Kidney epithelial cell (primary cell): ENCODE data around the gene USP13. TPM values are rescaled to one million over a fixed set of nuclear protein-coding genes. Genes with fewer than 3 reads are reported as not detected.
"Not testable (repeated sequence)": the region's sequence is repeated elsewhere in the genome, so short reads cannot be mapped to it uniquely, and the experiment has no call there.

Experiments used
- DNase-seq: peaks from one replicate; pipeline ENCODE4 v3.0.0-alpha.2; 2010; ENCODE audit warnings: low read depth
- H3K27me3 ChIP-seq: 2 replicates; pipeline ENCODE4 v1.6.0; 2011; ENCODE audit warnings: low read length; ENCODE audit not compliant: control insufficient read depth, insufficient read depth
- H3K36me3 ChIP-seq: 2 replicates; pipeline ENCODE4 v1.5.1; 2011; ENCODE audit warnings: low read length; ENCODE audit not compliant: control insufficient read depth, insufficient read depth
- H3K4me3 ChIP-seq: 2 replicates; pipeline ENCODE4 v1.5.1; 2011; ENCODE audit warnings: low read depth, mild to moderate bottlenecking, control low read depth, low read length
- CTCF ChIP-seq: IDR thresholded peaks from 2 replicates; pipeline ENCODE4 v1.5.1; 2011; ENCODE audit warnings: mild to moderate bottlenecking, moderate library complexity, low read length, control low read depth, inconsistent platforms; ENCODE audit not compliant: insufficient read depth, poor library complexity, severe bottlenecking
- total RNA-seq: library from RNA; depleted of rRNA; stranded (reverse); fragments of >200 nt; gene quantifications from 2 replicates; pipeline ENCODE4 v1.2.3, GENCODE V29; 2015

The USP13 gene
- total RNA-seq, 1 donor from 2014 or later = 6.4 TPM

GRCh38 chr3:179681492-179682263, 28.8 kb downstream of the USP13 start:
- DNase-seq = no peak
- H3K27me3 ChIP-seq = no peaks in the 10 kb centered on the region
- no peak overlapping the region for H3K4me3 ChIP-seq
- no peak for TF ChIP-seq CTCF
- no peaks in the 10 kb centered on the region for H3K36me3 ChIP-seq

GRCh38 chr3:179682426-179683080, 29.7 kb downstream of the USP13 start:
- no peaks in the 10 kb centered on the region for H3K36me3 ChIP-seq
- H3K27me3 ChIP-seq = no peaks in the 10 kb centered on the region
- H3K4me3 ChIP-seq = no peak overlapping the region
- no peak for DNase-seq
- TF ChIP-seq CTCF = no peak

GRCh38 chr3:179683286-179683685, 30.4 kb downstream of the USP13 start:
- not testable (repeated sequence) for DNase-seq, H3K27me3 ChIP-seq, H3K4me3 ChIP-seq, H3K36me3 ChIP-seq

- Histone ChIP-seq H3K36me3 (no peaks in the 10 kb centered on the region), H3K27me3 (no peaks in the 10 kb centered on the region)
- no peak for TF ChIP-seq CTCF
Observed at GRCh38 chr3:179687967-179688535, 35.2 kb downstream of the USP13 start.

GRCh38 chr3:179688850-179689249, 36.0 kb downstream of the USP13 start:
- no peaks in the 10 kb centered on the region for H3K36me3 ChIP-seq
- peak; percentile 25 for DNase-seq

More at GRCh38 chr3:179687967-179688535, 35.2 kb downstream of the USP13 start:
- H3K4me3 ChIP-seq = no peak overlapping the region
- no peak for DNase-seq

More at GRCh38 chr3:179688850-179689249, 36.0 kb downstream of the USP13 start:
- Histone ChIP-seq H3K27me3 (no peaks in the 10 kb centered on the region), H3K4me3 (no peak overlapping the region)
- no peak for TF ChIP-seq CTCF
